ENCODE measurements around the gene SENP5. TPM values are rescaled to one million over a fixed set of nuclear protein-coding genes. Genes with fewer than 3 reads are reported as not detected.
"Not testable (repeated sequence)": the region's sequence is repeated elsewhere in the genome, so short reads cannot be mapped to it uniquely, and the experiment has no call there.

The SENP5 gene, protein sequence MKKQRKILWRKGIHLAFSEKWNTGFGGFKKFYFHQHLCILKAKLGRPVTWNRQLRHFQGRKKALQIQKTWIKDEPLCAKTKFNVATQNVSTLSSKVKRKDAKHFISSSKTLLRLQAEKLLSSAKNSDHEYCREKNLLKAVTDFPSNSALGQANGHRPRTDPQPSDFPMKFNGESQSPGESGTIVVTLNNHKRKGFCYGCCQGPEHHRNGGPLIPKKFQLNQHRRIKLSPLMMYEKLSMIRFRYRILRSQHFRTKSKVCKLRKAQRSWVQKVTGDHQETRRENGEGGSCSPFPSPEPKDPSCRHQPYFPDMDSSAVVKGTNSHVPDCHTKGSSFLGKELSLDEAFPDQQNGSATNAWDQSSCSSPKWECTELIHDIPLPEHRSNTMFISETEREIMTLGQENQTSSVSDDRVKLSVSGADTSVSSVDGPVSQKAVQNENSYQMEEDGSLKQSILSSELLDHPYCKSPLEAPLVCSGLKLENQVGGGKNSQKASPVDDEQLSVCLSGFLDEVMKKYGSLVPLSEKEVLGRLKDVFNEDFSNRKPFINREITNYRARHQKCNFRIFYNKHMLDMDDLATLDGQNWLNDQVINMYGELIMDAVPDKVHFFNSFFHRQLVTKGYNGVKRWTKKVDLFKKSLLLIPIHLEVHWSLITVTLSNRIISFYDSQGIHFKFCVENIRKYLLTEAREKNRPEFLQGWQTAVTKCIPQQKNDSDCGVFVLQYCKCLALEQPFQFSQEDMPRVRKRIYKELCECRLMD
- 49.6 TPM for total RNA-seq (ENCODE audit: unreplicated experiment)
- long read RNA-seq, full-length matches to known transcripts = 3 of 15 reads
- long read RNA-seq, partial matches to known transcripts = 1 of 15 reads
- long read RNA-seq, other reads (novel, unspliced or antisense) = 11 of 15 reads

- TF ChIP-seq, protein P1, sequence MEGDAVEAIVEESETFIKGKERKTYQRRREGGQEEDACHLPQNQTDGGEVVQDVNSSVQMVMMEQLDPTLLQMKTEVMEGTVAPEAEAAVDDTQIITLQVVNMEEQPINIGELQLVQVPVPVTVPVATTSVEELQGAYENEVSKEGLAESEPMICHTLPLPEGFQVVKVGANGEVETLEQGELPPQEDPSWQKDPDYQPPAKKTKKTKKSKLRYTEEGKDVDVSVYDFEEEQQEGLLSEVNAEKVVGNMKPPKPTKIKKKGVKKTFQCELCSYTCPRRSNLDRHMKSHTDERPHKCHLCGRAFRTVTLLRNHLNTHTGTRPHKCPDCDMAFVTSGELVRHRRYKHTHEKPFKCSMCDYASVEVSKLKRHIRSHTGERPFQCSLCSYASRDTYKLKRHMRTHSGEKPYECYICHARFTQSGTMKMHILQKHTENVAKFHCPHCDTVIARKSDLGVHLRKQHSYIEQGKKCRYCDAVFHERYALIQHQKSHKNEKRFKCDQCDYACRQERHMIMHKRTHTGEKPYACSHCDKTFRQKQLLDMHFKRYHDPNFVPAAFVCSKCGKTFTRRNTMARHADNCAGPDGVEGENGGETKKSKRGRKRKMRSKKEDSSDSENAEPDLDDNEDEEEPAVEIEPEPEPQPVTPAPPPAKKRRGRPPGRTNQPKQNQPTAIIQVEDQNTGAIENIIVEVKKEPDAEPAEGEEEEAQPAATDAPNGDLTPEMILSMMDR (IDR thresholded peaks at IDR 0.05; ENCODE audit: partially characterized antibody, unreplicated experiment) = no peak
- peaks cover 2% of the 10 kb centered on the region for H3K4me1 Mint-ChIP-seq (ENCODE audit: low read depth, unreplicated experiment)
- peak within 1 kb of the TSS; percentile 98 for H3K27ac Mint-ChIP-seq (ENCODE audit: unreplicated experiment)
- peaks cover 10% of the 10 kb centered on the region for H3K27me3 Mint-ChIP-seq (ENCODE audit: unreplicated experiment)
- peak; percentile 94 for DNase-seq
- H3K9me3 Mint-ChIP-seq (ENCODE audit: unreplicated experiment) = peaks cover 5% of the 10 kb centered on the region
- H3K36me3 Mint-ChIP-seq (ENCODE audit: unreplicated experiment) = no peaks in the 10 kb centered on the region
- H3K4me3 Mint-ChIP-seq (ENCODE audit: unreplicated experiment) = peak within 1 kb of the TSS; percentile 99
Observed at GRCh38 chr3:196867507-196868296, at the start of gene SENP5. SENP5 (plus strand) TSS chr3:196867920; CDS start chr3:196885182, 17,262 bp downstream.

DNA sequence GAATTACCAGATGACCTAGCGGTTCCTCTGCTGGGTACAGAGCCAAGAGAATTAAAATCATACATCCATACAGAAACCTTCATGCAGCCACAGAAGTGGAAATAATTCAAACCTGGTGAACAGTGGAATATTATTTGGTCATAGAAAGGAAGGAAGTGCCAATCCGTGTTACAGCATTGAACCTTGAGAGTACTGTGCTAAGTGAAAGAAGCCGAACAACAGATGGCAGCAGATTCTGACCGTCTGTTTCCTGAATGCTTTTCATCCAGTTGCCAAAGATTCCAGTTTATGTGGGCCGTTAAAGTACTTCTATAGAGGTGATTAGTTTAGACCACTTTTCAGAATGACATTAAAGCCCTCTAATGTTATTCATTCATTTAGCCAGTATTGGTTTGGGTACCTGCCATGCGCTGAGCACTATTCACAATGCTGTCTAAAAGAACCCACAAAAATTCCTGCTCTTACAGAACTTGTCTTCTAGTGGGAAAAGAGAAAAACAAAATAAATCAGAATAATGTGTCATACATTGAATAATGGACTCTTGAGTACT lies 45.8 kb upstream of the SENP5 start:
- Mint-ChIP-seq H3K36me3 (ENCODE audit: unreplicated experiment) (peaks cover 4% of the 10 kb centered on the region), H3K27me3 (ENCODE audit: unreplicated experiment) (no peaks in the 10 kb centered on the region), H3K9me3 (ENCODE audit: unreplicated experiment) (peaks cover 1% of the 10 kb centered on the region), H3K4me3 (ENCODE audit: unreplicated experiment) (no peak overlapping the region), H3K27ac (ENCODE audit: unreplicated experiment) (no peak overlapping the region), H3K4me1 (ENCODE audit: low read depth, unreplicated experiment) (no peaks in the 10 kb centered on the region)
- DNase-seq = no peak
- TF ChIP-seq, protein P1 (IDR thresholded peaks at IDR 0.05; ENCODE audit: partially characterized antibody, unreplicated experiment) = no peak

GRCh38 chr3:196829651-196830050 lies 38.1 kb upstream of the SENP5 start:
- not testable (repeated sequence) for H3K36me3 Mint-ChIP-seq (ENCODE audit: unreplicated experiment); DNase-seq; H3K4me1 Mint-ChIP-seq (ENCODE audit: low read depth, unreplicated experiment); H3K9me3 Mint-ChIP-seq (ENCODE audit: unreplicated experiment); H3K27ac Mint-ChIP-seq (ENCODE audit: unreplicated experiment); H3K4me3 Mint-ChIP-seq (ENCODE audit: unreplicated experiment); H3K27me3 Mint-ChIP-seq (ENCODE audit: unreplicated experiment)

DNA sequence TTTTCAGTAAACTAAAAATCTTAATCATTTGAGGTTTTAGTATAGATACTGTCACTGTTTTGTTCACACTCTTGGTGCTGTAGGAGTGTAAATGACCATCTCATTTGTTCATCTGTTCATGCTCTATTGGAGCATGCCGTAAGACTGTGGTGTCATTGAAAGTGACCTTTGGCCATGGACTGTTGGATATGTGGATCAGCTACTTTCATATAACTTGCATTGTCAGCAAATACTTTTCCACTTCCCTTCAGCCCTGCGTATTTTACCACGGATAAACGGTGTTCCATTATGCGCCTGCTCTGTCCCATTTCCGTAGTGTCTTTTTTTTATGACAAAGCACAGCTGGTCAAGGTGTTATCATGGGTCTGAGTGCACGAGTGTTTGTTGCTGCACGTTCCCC lies 32.6 kb upstream of the SENP5 start:
- H3K9me3 Mint-ChIP-seq (ENCODE audit: unreplicated experiment) = peaks cover 4% of the 10 kb centered on the region
- no peak for DNase-seq
- TF ChIP-seq, protein P1 (IDR thresholded peaks at IDR 0.05; ENCODE audit: partially characterized antibody, unreplicated experiment) = no peak
- no peaks in the 10 kb centered on the region for H3K4me1 Mint-ChIP-seq (ENCODE audit: low read depth, unreplicated experiment)
- H3K27me3 Mint-ChIP-seq (ENCODE audit: unreplicated experiment) = no peaks in the 10 kb centered on the region
- no peak overlapping the region for H3K27ac Mint-ChIP-seq (ENCODE audit: unreplicated experiment)
- H3K4me3 Mint-ChIP-seq (ENCODE audit: unreplicated experiment) = no peak overlapping the region
- no peaks in the 10 kb centered on the region for H3K36me3 Mint-ChIP-seq (ENCODE audit: unreplicated experiment)

GRCh38 chr3:196836626-196837025 lies 31.1 kb upstream of the SENP5 start:
- not testable (repeated sequence) for H3K4me1 Mint-ChIP-seq (ENCODE audit: low read depth, unreplicated experiment); H3K4me3 Mint-ChIP-seq (ENCODE audit: unreplicated experiment); H3K27me3 Mint-ChIP-seq (ENCODE audit: unreplicated experiment); DNase-seq; H3K27ac Mint-ChIP-seq (ENCODE audit: unreplicated experiment); H3K36me3 Mint-ChIP-seq (ENCODE audit: unreplicated experiment); H3K9me3 Mint-ChIP-seq (ENCODE audit: unreplicated experiment)

All from glutamatergic neuron (in vitro differentiated cells).